Retinal pigment epithelial cell (primary cell): ENCODE results near the gene ARFGAP3.

ENCODE experiments used
- DNase-seq: peaks from one replicate; pipeline ENCODE4 v3.0.0-alpha.2; 2010; ENCODE audit warnings: low read depth
- H3K4me3 ChIP-seq: 2 replicates; pipeline ENCODE4 v1.5.1; 2011; ENCODE audit warnings: mild to moderate bottlenecking, low read length, control low read depth, moderate library complexity
- CTCF ChIP-seq: conservative IDR thresholded peaks from 2 replicates; pipeline ENCODE4 v1.5.1; 2011; ENCODE audit warnings: low read depth, low read length, control low read depth, inconsistent platforms

Gene ARFGAP3

GRCh38 chr22:42897960-42898359 lies 40.9 kb upstream of the ARFGAP3 start:
- no peak for TF ChIP-seq CTCF
- no peak for DNase-seq
- H3K4me3 ChIP-seq, result no peak overlapping the region

GRCh38 chr22:42895541-42895981 lies 38.5 kb upstream of the ARFGAP3 start:
- TF ChIP-seq CTCF, result no peak
- H3K4me3 ChIP-seq, result no peak overlapping the region
- no peak for DNase-seq

- no peak for DNase-seq
- TF ChIP-seq CTCF, result no peak
- no peak overlapping the region for H3K4me3 ChIP-seq
Measured at GRCh38 chr22:42895087-42895486, 38.0 kb upstream of the ARFGAP3 start.

GRCh38 chr22:42893371-42894150 lies 36.5 kb upstream of the ARFGAP3 start:
- no peak for DNase-seq
- TF ChIP-seq CTCF, result no peak
- H3K4me3 ChIP-seq, result no peak overlapping the region

GRCh38 chr22:42892571-42893316 lies 35.7 kb upstream of the ARFGAP3 start:
- H3K4me3 ChIP-seq, result no peak overlapping the region
- no peak for TF ChIP-seq CTCF
- no peak for DNase-seq

- H3K4me3 ChIP-seq, result no peak overlapping the region
- no peak for TF ChIP-seq CTCF
- DNase-seq, result no peak
Measured at GRCh38 chr22:42892156-42892555, 35.1 kb upstream of the ARFGAP3 start.

- no peak for DNase-seq
- H3K4me3 ChIP-seq, result no peak overlapping the region
- TF ChIP-seq CTCF, result no peak
Measured at GRCh38 chr22:42891696-42892095, 34.6 kb upstream of the ARFGAP3 start.
